ENCODE results near the gene NBPF1. TPM values are rescaled to one million over a fixed set of nuclear protein-coding genes. Genes with fewer than 3 reads are reported as not detected.
"Not testable (repeated sequence)": the region's sequence is repeated elsewhere in the genome, so short reads cannot be mapped to it uniquely, and the experiment has no call there.

NBPF1 gene
- total and polyA plus RNA-seq, 9 of the 15 experiments (the other 6 are each of a cell fraction or from before 2014, with no cell fraction given): 5.2 to 42.6 (median 24.1) TPM

GRCh38 chr1:16611981-16612331 is 1.4 kb downstream of the NBPF1 start:
- Histone ChIP-seq H3K36me3 (ENCODE audit: control insufficient read depth, insufficient read depth, low read length) (peaks cover 16% of the 10 kb centered on the region; the same call in 1 of the 3 replicates), H3K4me1 (replicated peaks in 1 of 2; ENCODE audit: control insufficient read depth in 2 of 2, insufficient read depth in 2 of 2, low read length in 2 of 2) (peaks cover 25 to 32% of the 10 kb centered on the region in 2 experiments)
- H3K27ac ChIP-seq (ENCODE audit: extremely low read depth, low read depth, low read length); H3K9me3 ChIP-seq (replicated peaks; ENCODE audit: control insufficient read depth, insufficient read depth, low read depth, low read length); H3K27me3 ChIP-seq (ENCODE audit: control insufficient read depth in 2 of 2, insufficient read depth in 2 of 2, low read length in 2 of 2); H3K4me2 ChIP-seq (ENCODE audit: insufficient read depth, low read length); CTCF ChIA-PET (ENCODE audit: low intra/inter-chr PET ratio); H3K9ac ChIP-seq (ENCODE audit: insufficient read depth in 1 of 2, low read depth in 2 of 2, low read length in 2 of 2); BruUV-seq (replicated peaks); ATAC-seq; H3K4me3 ChIP-seq; H3K9me1 ChIP-seq (ENCODE audit: control insufficient read depth, insufficient read depth, low read length); H3K79me2 ChIP-seq (ENCODE audit: control insufficient read depth, insufficient read depth, low read length); H2AFZ ChIP-seq (ENCODE audit: low read depth, low read length); H4K20me1 ChIP-seq (replicated peaks; ENCODE audit: control insufficient read depth, insufficient read depth, low read length); DNase-seq (ENCODE audit: extremely low read depth in 1 of 4, low spot score in 3 of 4); FAIRE-seq: not testable (repeated sequence)
- intact Hi-C loops (cut with micrococcal nuclease) (loop anchor here (2.0 to 5.0 kb wide), 3 partner anchors 95 to 339 kb away; partner anchors contain the start of gene NECAP2), in situ Hi-C loops (cut with MboI) (loop anchor here (5.0 to 25.0 kb wide), 3 partner anchors 100 to 300 kb away; partner anchors contain the start of genes CROCC and RNU1-1)
- POLR2A ChIA-PET: interaction anchor here (0.7 to 2.9 kb wide), 11 partner anchors 9 to 318 kb away, joined by 3 to 19 read pairs (median 6); no protein-coding TSS in a partner anchor
- TF ChIP-seq E2F1 (CRISPR knock-in tag; IDR thresholded peaks at IDR 0.05): 0 out of 2 replicates have a peak, but pooled peaks have one; percentile 23
- TF ChIP-seq KDM5B (IDR thresholded peaks at IDR 0.05; ENCODE audit: insufficient replicate concordance, low read depth, low read length): peak; percentile 36
- TF ChIP-seq SIX5 (IDR thresholded peaks at IDR 0.05; ENCODE audit: borderline replicate concordance in 1 of 2, insufficient read depth in 1 of 2, low read depth in 1 of 2, low read length in 2 of 2): peak in 1 of 2 experiments; percentile 18; a peak in 1 of 4 replicates
- TF ChIP-seq MLX (CRISPR knock-in tag; conservative IDR thresholded peaks at IDR 0.05): 0 out of 4 replicates have a peak, but pooled peaks of 1 of the 2 experiments have one; percentile 19
- WGBS (ENCODE audit: insufficient coverage, low coverage, missing lambda C conversion rate): 58% methylated on average over 8 of the region's 8 CpGs
